Muscle layer of colon (tissue), 2 donors: ENCODE data around the gene ZEB1.

ENCODE experiments used
- H3K27ac ChIP-seq: one replicate; pipeline ENCODE4 v1.7.0; 2013; ENCODE audit warnings: low read depth, mild to moderate bottlenecking, low read length, moderate library complexity
- H3K27me3 ChIP-seq, 2 donors: one replicate each; pipeline ENCODE4 v1.7.0; 2013; ENCODE audit warnings: low read length in 2 of 2, mild to moderate bottlenecking in 2 of 2; ENCODE audit not compliant: insufficient read depth in 2 of 2, control insufficient read depth in 1 of 2
- H3K36me3 ChIP-seq: one replicate; pipeline ENCODE4 v1.7.0; 2013; ENCODE audit warnings: mild to moderate bottlenecking, low read length; ENCODE audit not compliant: insufficient read depth
- H3K4me1 ChIP-seq: one replicate; pipeline ENCODE4 v1.7.0; 2013; ENCODE audit warnings: mild to moderate bottlenecking, low read length; ENCODE audit not compliant: insufficient read depth
- H3K4me3 ChIP-seq, 2 donors: one replicate each; pipeline ENCODE4 v1.7.0; 2013; ENCODE audit warnings: low read length in 2 of 2, low read depth in 1 of 2, mild to moderate bottlenecking in 1 of 2, moderate library complexity in 1 of 2
- H3K9ac ChIP-seq: one replicate; pipeline ENCODE4 v1.7.0; 2013; ENCODE audit warnings: low read length
- H3K9me3 ChIP-seq: one replicate; pipeline ENCODE4 v1.7.0; 2013; ENCODE audit warnings: mild to moderate bottlenecking, low read length
- donor health status: abdominal sarcoma.
- donor health status: Adenocarcinoma of cecum.

ZEB1 gene

GRCh38 chr10:31319602-31320549, 860 bp downstream of the ZEB1 start:
- no peaks in the 10 kb centered on the region for H3K36me3 ChIP-seq
- H3K4me1 ChIP-seq, result peaks cover 16% of the 10 kb centered on the region
- H3K4me3 ChIP-seq, result peak overlapping the region; percentile 80 to 96
- H3K9me3 ChIP-seq, result no peaks in the 10 kb centered on the region
- no peaks in the 10 kb centered on the region for H3K27me3 ChIP-seq
- peak overlapping the region; percentile 63 for H3K9ac ChIP-seq
- peak overlapping the region; percentile 95 for H3K27ac ChIP-seq

DNA sequence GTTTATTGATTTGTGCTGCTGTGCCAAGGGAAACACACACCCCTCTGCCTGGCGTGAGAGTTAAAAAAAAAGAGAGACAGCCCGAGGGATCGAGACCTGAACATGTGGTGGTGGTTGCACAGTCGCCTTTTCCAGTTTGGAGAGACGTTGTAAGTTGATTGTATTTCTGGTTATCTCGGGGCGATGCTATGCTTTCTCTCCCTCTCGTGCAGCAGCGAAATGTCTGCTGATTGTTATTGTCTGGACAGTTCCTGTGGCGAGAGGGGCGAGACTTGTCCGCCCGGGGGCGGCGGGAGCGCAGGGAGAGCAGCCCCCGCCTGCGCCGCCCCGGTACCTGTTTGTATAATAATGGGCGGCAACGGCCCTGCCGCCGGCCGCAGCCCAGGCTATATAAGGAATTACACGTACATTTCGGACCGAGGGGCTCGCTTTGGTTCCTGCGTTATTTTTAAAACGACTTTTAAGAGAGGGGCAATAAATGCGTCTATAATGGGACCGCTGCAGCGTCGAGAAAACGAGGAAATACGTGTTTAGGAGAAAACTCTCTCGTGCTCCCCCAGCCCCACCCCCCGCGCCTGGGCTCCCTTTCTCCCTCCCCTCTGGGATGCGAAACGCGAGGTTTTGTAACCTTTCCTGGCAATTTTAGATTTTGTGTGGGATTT, 1.7 kb downstream of the ZEB1 start:
- peak overlapping the region; percentile 95 for H3K27ac ChIP-seq
- peak overlapping the region; percentile 63 for H3K9ac ChIP-seq
- H3K4me3 ChIP-seq, result peak overlapping the region; percentile 80 to 96
- no peaks in the 10 kb centered on the region for H3K36me3 ChIP-seq
- H3K9me3 ChIP-seq, result no peaks in the 10 kb centered on the region
- no peaks in the 10 kb centered on the region for H3K27me3 ChIP-seq
- peaks cover 22% of the 10 kb centered on the region for H3K4me1 ChIP-seq

DNA sequence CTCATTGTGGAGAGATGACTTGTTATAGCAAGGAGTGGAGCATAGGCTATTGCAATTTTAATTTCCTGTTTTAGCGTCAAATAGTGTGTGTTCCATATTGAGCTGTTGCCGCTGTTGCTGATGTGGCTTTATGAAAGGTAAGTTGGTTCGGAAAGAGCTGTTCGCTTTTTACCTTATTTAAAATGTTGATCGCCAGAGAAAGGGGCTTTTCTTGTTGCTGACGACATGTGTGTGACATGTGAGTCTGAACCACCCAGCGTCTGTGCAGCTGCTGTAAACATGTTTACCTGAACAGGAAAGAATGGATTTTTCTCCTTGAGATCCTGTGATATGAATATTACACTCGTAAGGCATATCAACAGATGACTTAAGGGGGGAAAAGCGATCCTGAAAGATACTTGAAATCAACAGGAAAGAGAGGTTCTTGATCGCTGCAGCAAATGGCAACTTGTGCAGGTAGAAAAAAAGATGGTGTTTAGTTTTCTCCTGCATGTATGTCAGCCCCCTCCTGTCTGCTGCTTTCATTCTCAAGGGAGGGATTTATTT, 2.5 kb downstream of the ZEB1 start:
- Histone ChIP-seq H3K27me3 (no peaks in the 10 kb centered on the region), H3K4me3 (peak overlapping the region; percentile 80 to 96), H3K4me1 (peaks cover 27% of the 10 kb centered on the region), H3K9me3 (no peaks in the 10 kb centered on the region), H3K9ac (peak overlapping the region; percentile 63), H3K27ac (peak overlapping the region; percentile 95), H3K36me3 (no peaks in the 10 kb centered on the region)

- no peaks in the 10 kb centered on the region for H3K9me3 ChIP-seq
- H3K27me3 ChIP-seq, result no peaks in the 10 kb centered on the region
- H3K27ac ChIP-seq, result peak overlapping the region; percentile 10
- H3K36me3 ChIP-seq, result no peaks in the 10 kb centered on the region
- H3K4me1 ChIP-seq, result peaks cover 31% of the 10 kb centered on the region
- no peak overlapping the region for H3K4me3 ChIP-seq
- H3K9ac ChIP-seq, result no peak overlapping the region
Measured at GRCh38 chr10:31322647-31323046, 3.6 kb downstream of the ZEB1 start.

GRCh38 chr10:31340343-31340742, 21.3 kb downstream of the ZEB1 start:
- no peak overlapping the region for H3K4me3 ChIP-seq
- peaks cover 29% of the 10 kb centered on the region for H3K4me1 ChIP-seq

GRCh38 chr10:31341552-31341951, 22.5 kb downstream of the ZEB1 start:
- no peak overlapping the region for H3K4me3 ChIP-seq
- no peaks in the 10 kb centered on the region for H3K27me3 ChIP-seq
- H3K27ac ChIP-seq, result no peak overlapping the region
- H3K9me3 ChIP-seq, result no peaks in the 10 kb centered on the region
- H3K36me3 ChIP-seq, result no peaks in the 10 kb centered on the region
- H3K4me1 ChIP-seq, result peaks cover 42% of the 10 kb centered on the region
- H3K9ac ChIP-seq, result no peak overlapping the region

More at GRCh38 chr10:31340343-31340742, 21.3 kb downstream of the ZEB1 start:
- H3K9me3 ChIP-seq, result no peaks in the 10 kb centered on the region
- no peaks in the 10 kb centered on the region for H3K27me3 ChIP-seq
- no peak overlapping the region for H3K27ac ChIP-seq
- H3K36me3 ChIP-seq, result no peaks in the 10 kb centered on the region
- H3K9ac ChIP-seq, result no peak overlapping the region

DNA sequence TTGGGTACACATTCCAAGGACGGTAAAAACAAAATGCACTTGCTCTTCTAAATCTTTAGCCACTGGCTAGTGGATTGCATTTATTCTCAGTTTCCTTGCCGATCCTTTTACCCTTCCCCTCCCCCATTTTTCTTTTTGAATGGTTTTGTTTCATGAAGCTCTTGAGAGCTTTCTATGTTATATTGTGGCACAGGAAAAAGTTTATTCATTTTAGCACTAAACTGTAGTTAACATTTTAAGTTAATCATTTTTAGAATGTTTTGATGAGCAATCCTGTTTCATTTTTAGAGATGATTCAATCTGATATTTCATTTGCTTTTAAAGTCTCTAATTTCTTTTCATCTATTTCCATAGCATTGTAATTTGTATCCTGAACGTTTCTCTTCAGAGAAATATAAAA, 24.0 kb downstream of the ZEB1 start:
- Histone ChIP-seq H3K4me1 (peaks cover 51% of the 10 kb centered on the region), H3K36me3 (no peaks in the 10 kb centered on the region), H3K4me3 (no peak overlapping the region), H3K9ac (no peak overlapping the region), H3K27ac (no peak overlapping the region), H3K9me3 (no peaks in the 10 kb centered on the region), H3K27me3 (no peaks in the 10 kb centered on the region)

DNA sequence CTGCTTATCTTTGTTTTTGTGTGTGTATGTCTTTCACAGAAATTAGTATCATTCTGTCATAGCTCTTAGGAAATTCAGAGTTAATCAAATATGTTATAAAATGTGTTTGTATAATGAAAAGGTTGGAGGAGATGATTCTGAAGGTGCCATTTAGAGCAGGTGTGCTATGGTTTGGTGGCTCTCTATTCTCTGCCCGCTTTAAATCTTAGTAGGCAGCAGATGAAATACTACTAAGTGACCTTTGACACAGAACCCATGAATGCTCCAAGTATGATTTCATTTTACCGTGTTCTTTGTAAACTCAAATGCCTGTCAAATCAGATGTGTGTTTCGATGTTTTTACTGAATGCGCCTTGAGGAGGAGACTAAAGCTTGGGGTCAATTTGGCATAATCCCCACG, 24.5 kb downstream of the ZEB1 start:
- H3K36me3 ChIP-seq, result no peaks in the 10 kb centered on the region
- peaks cover 54% of the 10 kb centered on the region for H3K4me1 ChIP-seq
- no peaks in the 10 kb centered on the region for H3K9me3 ChIP-seq
- no peaks in the 10 kb centered on the region for H3K27me3 ChIP-seq
- no peak overlapping the region for H3K4me3 ChIP-seq
- no peak overlapping the region for H3K9ac ChIP-seq
- H3K27ac ChIP-seq, result no peak overlapping the region

DNA sequence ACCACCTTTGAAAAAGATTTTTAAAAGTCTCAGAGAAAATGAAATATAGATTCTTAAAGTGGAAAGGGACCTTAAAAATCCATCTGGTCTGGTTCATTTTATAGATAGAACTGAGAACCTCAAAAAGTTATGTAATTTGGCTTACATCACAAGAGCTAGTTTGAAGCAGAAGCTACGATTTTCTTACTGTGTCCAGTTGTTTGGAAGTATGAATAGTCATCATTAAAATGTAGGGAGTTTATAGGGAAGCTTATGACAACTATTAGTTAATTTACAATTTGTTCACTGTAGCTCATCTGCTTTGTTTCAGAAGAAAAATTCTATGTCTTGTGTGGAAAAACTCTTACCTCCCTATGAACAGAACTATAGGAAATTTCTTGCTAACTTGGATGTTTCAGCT, 26.9 kb downstream of the ZEB1 start:
- H3K4me1 ChIP-seq, result peaks cover 48% of the 10 kb centered on the region
- H3K9ac ChIP-seq, result no peak overlapping the region
- no peak overlapping the region for H3K4me3 ChIP-seq
- no peaks in the 10 kb centered on the region for H3K27me3 ChIP-seq
- no peak overlapping the region for H3K27ac ChIP-seq
- H3K36me3 ChIP-seq, result no peaks in the 10 kb centered on the region
- no peaks in the 10 kb centered on the region for H3K9me3 ChIP-seq

DNA sequence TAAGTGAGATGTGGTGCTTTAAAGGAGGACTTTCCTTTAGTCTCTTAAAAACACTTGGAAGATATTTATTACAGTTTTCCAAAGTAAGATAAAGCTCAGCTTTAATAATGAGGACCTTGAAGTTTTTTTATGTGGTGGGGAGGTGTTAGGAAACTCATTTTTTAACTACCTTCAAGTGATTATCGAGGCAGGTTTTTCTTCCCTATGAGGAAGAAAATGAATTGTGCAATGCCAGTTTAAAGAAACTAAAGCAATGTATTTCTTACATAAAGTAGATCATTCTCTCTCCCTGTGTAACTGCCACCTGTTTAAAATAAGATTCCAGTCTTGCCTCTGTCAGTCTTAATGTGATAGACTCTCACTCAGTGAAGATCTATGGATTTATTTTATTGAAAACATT, 27.9 kb downstream of the ZEB1 start:
- H3K4me1 ChIP-seq, result peaks cover 48% of the 10 kb centered on the region
- no peaks in the 10 kb centered on the region for H3K27me3 ChIP-seq
- no peaks in the 10 kb centered on the region for H3K36me3 ChIP-seq
- H3K9ac ChIP-seq, result no peak overlapping the region
- no peaks in the 10 kb centered on the region for H3K9me3 ChIP-seq
- H3K27ac ChIP-seq, result no peak overlapping the region
- H3K4me3 ChIP-seq, result no peak overlapping the region

- Histone ChIP-seq H3K9me3 (no peaks in the 10 kb centered on the region), H3K27me3 (no peaks in the 10 kb centered on the region), H3K27ac (no peak overlapping the region), H3K4me1 (peaks cover 43% of the 10 kb centered on the region), H3K4me3 (no peak overlapping the region), H3K36me3 (no peaks in the 10 kb centered on the region), H3K9ac (no peak overlapping the region)
Measured at GRCh38 chr10:31347705-31348104, 28.7 kb downstream of the ZEB1 start.
